Endodermal cell (in vitro differentiated cells): ENCODE measurements around the gene CAPG. TPM values are rescaled to one million over a fixed set of nuclear protein-coding genes. Genes with fewer than 3 reads are reported as not detected.

Experiments
- DNase-seq: peaks from one replicate; pipeline ENCODE4 v3.0.0-alpha.2; 2017
- H3K27ac ChIP-seq: 2 replicates; pipeline ENCODE4 v1.5.1; 2013; ENCODE audit warnings: mild to moderate bottlenecking, low read depth, low read length, moderate library complexity
- H3K27me3 ChIP-seq: 2 replicates; pipeline ENCODE4 v1.6.1; 2013; ENCODE audit warnings: mild to moderate bottlenecking, low read length, moderate library complexity; ENCODE audit not compliant: insufficient read depth, control insufficient read depth, poor library complexity, severe bottlenecking
- H3K36me3 ChIP-seq: 2 replicates; pipeline ENCODE4 v1.7.0; 2013; ENCODE audit warnings: mild to moderate bottlenecking, low read length, moderate library complexity; ENCODE audit not compliant: control insufficient read depth, insufficient read depth
- H3K4me1 ChIP-seq: one replicate; pipeline ENCODE4 v1.7.0; 2013; ENCODE audit warnings: low read length; ENCODE audit not compliant: control insufficient read depth, insufficient read depth
- H3K4me3 ChIP-seq: 2 replicates; pipeline ENCODE4 v1.5.1; 2013; ENCODE audit warnings: mild to moderate bottlenecking, low read length, moderate library complexity
- H3K9ac ChIP-seq: 2 replicates; pipeline ENCODE4 v1.6.1; 2013; ENCODE audit warnings: mild to moderate bottlenecking, low read length, moderate library complexity; ENCODE audit not compliant: poor library complexity, severe bottlenecking; ENCODE audit errors: extremely low read depth
- H3K9me3 ChIP-seq: 2 replicates; pipeline ENCODE4 v1.6.1; 2013; ENCODE audit warnings: mild to moderate bottlenecking, low read length, moderate library complexity; ENCODE audit not compliant: control insufficient read depth
- H3K27ac Mint-ChIP-seq: 2 replicates; pipeline ENCODE4 v1.8.0; 2020; ENCODE audit warnings: mixed read lengths
- H3K27me3 Mint-ChIP-seq: 2 replicates; pipeline ENCODE4 v1.8.0; 2021; ENCODE audit warnings: mild to moderate bottlenecking, mixed read lengths; ENCODE audit not compliant: insufficient read depth
- H3K36me3 Mint-ChIP-seq: 2 replicates; pipeline ENCODE4 v1.8.0; 2020; ENCODE audit warnings: low read depth, mixed read lengths
- H3K4me1 Mint-ChIP-seq: 2 replicates; pipeline ENCODE4 v1.8.0; 2020; ENCODE audit warnings: mixed read lengths
- H3K4me3 Mint-ChIP-seq: 2 replicates; pipeline ENCODE4 v1.8.0; 2020; ENCODE audit warnings: mild to moderate bottlenecking, moderate library complexity, mixed read lengths
- H3K9me3 Mint-ChIP-seq: 2 replicates; pipeline ENCODE4 v1.8.0; 2020; ENCODE audit warnings: mild to moderate bottlenecking, mixed read lengths
- CTCF ChIP-seq: fragments of 200-600 bp; sonication (generic); conservative IDR thresholded peaks from 2 replicates; pipeline ENCODE4 v1.5.0; 2021; ENCODE audit warnings: antibody characterized with exemption, mild to moderate bottlenecking
- WGBS, 2 experiments: methylation state at CpG; one replicate each; pipeline versions ENCODE4 v1.1.5 to v1.1.7; 2013; ENCODE audit warnings: missing lambda C conversion rate in 2 of 2, mixed read lengths in 1 of 2; ENCODE audit not compliant: insufficient coverage in 1 of 2, insufficient read length in 1 of 2; 5-methylcytosine and 5-hydroxymethylcytosine counted together
- total RNA-seq, 2 donors: library from RNA; stranded (reverse); fragmentation: NEBNext Ultra II Directional in 1 of 2; extraction: Animal tissue kit (Norgen Biotek cat#: 25700) in 1 of 2; gene quantifications; 2 replicates in 1 of 2; 3 replicates in 1 of 2; pipeline ENCODE4 v1.2.1, GENCODE V29; 2021

The CAPG gene
- total RNA-seq, 2 donors from 2014 or later = 104 to 119 TPM

- H3K36me3 ChIP-seq = no peaks in the 10 kb centered on the region
- no peaks in the 10 kb centered on the region for H3K27me3 Mint-ChIP-seq
- H3K9ac ChIP-seq = no peak overlapping the region
- H3K4me3 ChIP-seq = peak overlapping the region; percentile 80
- no peak overlapping the region for H3K27ac ChIP-seq
- H3K9me3 ChIP-seq = no peaks in the 10 kb centered on the region
- H3K36me3 Mint-ChIP-seq = no peaks in the 10 kb centered on the region
- H3K4me1 Mint-ChIP-seq = peaks cover 16% of the 10 kb centered on the region
- H3K27ac Mint-ChIP-seq = peak overlapping the region; percentile 93
- H3K27me3 ChIP-seq = no peaks in the 10 kb centered on the region
- H3K4me1 ChIP-seq = peaks cover 4% of the 10 kb centered on the region
- DNase-seq = peak; percentile 80
- WGBS, 2 experiments = 20 to 21% methylated on average over 12 to 44 of the region's 44 CpGs
- H3K9me3 Mint-ChIP-seq = no peaks in the 10 kb centered on the region
- TF ChIP-seq CTCF = peak; percentile 37
- H3K4me3 Mint-ChIP-seq = peak overlapping the region; percentile 80
These were observed 3.6 kb upstream of the CAPG start for GRCh38 chr2:85413592-85414420.

GRCh38 chr2:85411405-85411748 lies 1.2 kb upstream of the CAPG start:
- Histone ChIP-seq H3K27ac (no peak overlapping the region), H3K4me3 (no peak overlapping the region), H3K9ac (no peak overlapping the region), H3K27me3 (no peaks in the 10 kb centered on the region), H3K4me1 (peaks cover 4% of the 10 kb centered on the region), H3K9me3 (no peaks in the 10 kb centered on the region), H3K36me3 (no peaks in the 10 kb centered on the region)
- no peak for TF ChIP-seq CTCF
- Mint-ChIP-seq H3K4me3 (no peak overlapping the region), H3K36me3 (no peaks in the 10 kb centered on the region), H3K4me1 (peaks cover 16% of the 10 kb centered on the region), H3K27me3 (no peaks in the 10 kb centered on the region), H3K27ac (peak overlapping the region; percentile 15), H3K9me3 (no peaks in the 10 kb centered on the region)
- 95 to 100% methylated on average over 3 to 5 of the region's 5 CpGs for WGBS, 2 experiments
- DNase-seq = no peak

DNA sequence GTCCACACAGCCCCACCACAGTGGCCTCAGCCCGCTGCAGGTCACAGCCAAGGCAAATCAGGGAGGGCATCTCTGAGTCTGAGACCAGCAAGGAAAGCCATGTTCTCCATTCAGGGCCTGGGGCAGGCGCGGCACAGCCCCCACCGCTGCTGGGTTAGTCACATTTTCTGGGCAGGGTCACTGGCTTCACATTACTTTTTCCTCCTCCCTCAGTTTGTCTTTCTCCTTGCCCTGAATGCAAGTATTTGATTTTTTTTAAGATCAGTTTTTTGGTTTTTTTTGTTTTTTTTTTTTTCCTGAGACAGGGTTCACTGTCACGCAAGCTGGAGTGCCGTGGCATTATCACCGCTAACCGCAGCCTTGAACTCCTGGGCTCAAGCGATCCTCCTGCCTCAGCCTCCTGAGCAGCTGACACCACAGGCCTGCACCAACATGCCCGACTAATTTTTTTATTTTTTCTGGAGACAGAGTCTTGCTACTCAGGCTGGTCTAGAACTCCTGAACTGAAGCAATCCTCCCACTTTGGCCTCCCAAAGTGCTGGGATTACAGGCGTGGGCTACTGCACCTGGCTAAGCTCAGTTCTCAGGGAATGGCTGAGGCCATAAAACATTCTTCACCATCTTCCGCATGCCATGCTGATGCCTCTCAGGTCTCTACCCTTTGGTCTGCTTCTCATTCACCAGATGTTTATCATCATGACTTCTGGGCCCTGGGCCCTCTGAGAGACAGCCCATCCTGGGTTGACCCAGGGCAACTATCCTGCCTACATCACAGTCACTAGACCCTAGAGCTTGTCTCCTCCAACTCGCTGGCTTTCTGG lies 628 bp upstream of the CAPG start:
- H3K36me3 Mint-ChIP-seq = no peaks in the 10 kb centered on the region
- no peak for DNase-seq
- H3K27me3 ChIP-seq = no peaks in the 10 kb centered on the region
- H3K9ac ChIP-seq = no peak overlapping the region
- no peaks in the 10 kb centered on the region for H3K9me3 ChIP-seq
- no peak overlapping the region for H3K27ac ChIP-seq
- H3K4me1 ChIP-seq = peaks cover 4% of the 10 kb centered on the region
- no peaks in the 10 kb centered on the region for H3K9me3 Mint-ChIP-seq
- H3K4me1 Mint-ChIP-seq = peaks cover 16% of the 10 kb centered on the region
- TF ChIP-seq CTCF = no peak
- H3K4me3 ChIP-seq = no peak overlapping the region
- no peaks in the 10 kb centered on the region for H3K27me3 Mint-ChIP-seq
- no peak overlapping the region for H3K4me3 Mint-ChIP-seq
- no peaks in the 10 kb centered on the region for H3K36me3 ChIP-seq
- WGBS, 2 experiments = 88 to 90% methylated on average over 8 to 13 of the region's 13 CpGs
- H3K27ac Mint-ChIP-seq = peak overlapping the region; percentile 15
